Muscle of leg (tissue), 11 donors: ENCODE data around the gene MEGF11. TPM values are rescaled to one million over a fixed set of nuclear protein-coding genes. Genes with fewer than 3 reads are reported as not detected.
"Not testable (repeated sequence)": the region's sequence is repeated elsewhere in the genome, so short reads cannot be mapped to it uniquely, and the experiment has no call there.

ENCODE experiments used
- DNase-seq: peaks from one replicate; pipeline ENCODE4 v3.0.0; 2013
- H3K27ac ChIP-seq: one replicate; pipeline ENCODE4 v1.5.1; 2013; ENCODE audit warnings: mild to moderate bottlenecking, low read length, control low read depth
- H3K27me3 ChIP-seq: one replicate; pipeline ENCODE4 v1.6.1; 2013; ENCODE audit warnings: low read length; ENCODE audit not compliant: control insufficient read depth, insufficient read depth
- H3K36me3 ChIP-seq: one replicate; pipeline ENCODE4 v1.6.1; 2013; ENCODE audit warnings: low read length; ENCODE audit not compliant: control insufficient read depth, insufficient read depth
- H3K4me1 ChIP-seq: one replicate; pipeline ENCODE4 v1.6.1; 2013; ENCODE audit warnings: low read length; ENCODE audit not compliant: control insufficient read depth, insufficient read depth
- H3K4me3 ChIP-seq: one replicate; pipeline ENCODE4 v1.5.1; 2013; ENCODE audit warnings: low read length, control low read depth
- H3K9me3 ChIP-seq: replicated peaks from 2 replicates; pipeline ENCODE4 v1.6.1; 2013; ENCODE audit warnings: low read depth, low read length; ENCODE audit not compliant: control insufficient read depth
- WGBS: methylation state at CpG from one replicate; pipeline ENCODE4 v1.1.5; 2013; ENCODE audit warnings: missing lambda C conversion rate; ENCODE audit not compliant: insufficient coverage; 5-methylcytosine and 5-hydroxymethylcytosine counted together
- polyA plus RNA-seq, 8 donors: library from polyadenylated mRNA; unstranded; fragments of 120-200 nt; gene quantifications; one replicate each; pipeline versions ENCODE4 v1.2.1 to v1.2.3, GENCODE V29; 2013; ENCODE audit warnings: inconsistent platforms in 1 of 8, low replicate concordance in 1 of 8; ENCODE audit not compliant: insufficient read length in 8 of 8, insufficient read depth in 1 of 8
- total RNA-seq: library from RNA; stranded (reverse); fragments of 120-200 nt; gene quantifications from one replicate; pipeline ENCODE4 v1.2.4, GENCODE V29; 2013

MEGF11 gene
- total and polyA plus RNA-seq, 9 donors: 0.13 to 0.68 (median 0.31) TPM

- Histone ChIP-seq H3K4me1 (peaks cover 22% of the 10 kb centered on the region), H3K36me3 (no peaks in the 10 kb centered on the region), H3K27ac (no peak overlapping the region), H3K4me3 (peak overlapping the region; percentile 39), H3K27me3 (peaks cover 81% of the 10 kb centered on the region), H3K9me3 (no peaks in the 10 kb centered on the region)
- 12% methylated on average over 21 of the region's 36 CpGs for WGBS
- DNase-seq: no peak
Measured at GRCh38 chr15:66254089-66254950, 770 bp upstream of the MEGF11 start.

- H3K9me3 ChIP-seq: no peaks in the 10 kb centered on the region
- H3K4me3 ChIP-seq: peak overlapping the region; percentile 42
- H3K27me3 ChIP-seq: peaks cover 79% of the 10 kb centered on the region
- under 1% methylated on average over 49 of the region's 64 CpGs for WGBS
- DNase-seq: peak; percentile 26
- H3K4me1 ChIP-seq: peaks cover 22% of the 10 kb centered on the region
- H3K27ac ChIP-seq: no peak overlapping the region
- H3K36me3 ChIP-seq: no peaks in the 10 kb centered on the region
Measured at GRCh38 chr15:66252685-66253417, 699 bp downstream of the MEGF11 start.

- Histone ChIP-seq H3K27ac (no peak overlapping the region), H3K9me3 (no peaks in the 10 kb centered on the region), H3K4me1 (peaks cover 22% of the 10 kb centered on the region), H3K27me3 (peaks cover 76% of the 10 kb centered on the region), H3K4me3 (peak overlapping the region; percentile 42), H3K36me3 (no peaks in the 10 kb centered on the region)
- peak; percentile 57 for DNase-seq
- WGBS: 0% methylated on average over 29 of the region's 72 CpGs
Measured at GRCh38 chr15:66251790-66252684, 1.5 kb downstream of the MEGF11 start.

GRCh38 chr15:66251065-66251789, 2.3 kb downstream of the MEGF11 start:
- H3K4me1 ChIP-seq: peaks cover 22% of the 10 kb centered on the region
- no peaks in the 10 kb centered on the region for H3K9me3 ChIP-seq
- no peak overlapping the region for H3K27ac ChIP-seq
- 40% methylated on average over 6 of the region's 10 CpGs for whole genome bisulfite sequencing
- H3K27me3 ChIP-seq: peaks cover 69% of the 10 kb centered on the region
- no peaks in the 10 kb centered on the region for H3K36me3 ChIP-seq
- H3K4me3 ChIP-seq: no peak overlapping the region
- DNase-seq: no peak

GRCh38 chr15:66249605-66250174, 3.9 kb downstream of the MEGF11 start:
- H3K36me3 ChIP-seq: no peaks in the 10 kb centered on the region
- DNase-seq: no peak
- H3K9me3 ChIP-seq: no peaks in the 10 kb centered on the region
- 80% methylated on average over 1 of the region's 2 CpGs for WGBS
- peaks cover 65% of the 10 kb centered on the region for H3K27me3 ChIP-seq
- no peak overlapping the region for H3K4me3 ChIP-seq
- no peak overlapping the region for H3K27ac ChIP-seq
- H3K4me1 ChIP-seq: peaks cover 22% of the 10 kb centered on the region

- Histone ChIP-seq H3K27ac (no peak overlapping the region), H3K4me3 (no peak overlapping the region), H3K36me3 (no peaks in the 10 kb centered on the region), H3K27me3 (peaks cover 40% of the 10 kb centered on the region), H3K4me1 (peaks cover 4% of the 10 kb centered on the region), H3K9me3 (no peaks in the 10 kb centered on the region)
- no peak for DNase-seq
- WGBS: no CpG with 5 or more reads among the region's 1 CpG
Measured at GRCh38 chr15:66246937-66247336, 6.6 kb downstream of the MEGF11 start.

- H3K36me3 ChIP-seq, H3K4me1 ChIP-seq, H3K27ac ChIP-seq, H3K9me3 ChIP-seq, DNase-seq, H3K4me3 ChIP-seq: not testable (repeated sequence)
- WGBS: no CpG with 5 or more reads among the region's 5 CpGs
- peaks cover 29% of the 10 kb centered on the region for H3K27me3 ChIP-seq
Measured at GRCh38 chr15:66245832-66246231, 7.7 kb downstream of the MEGF11 start.

GRCh38 chr15:66241908-66242285, 11.7 kb downstream of the MEGF11 start:
- Histone ChIP-seq H3K9me3 (no peaks in the 10 kb centered on the region), H3K27me3 (peaks cover 23% of the 10 kb centered on the region), H3K36me3 (no peaks in the 10 kb centered on the region), H3K4me1 (no peaks in the 10 kb centered on the region), H3K4me3 (no peak overlapping the region), H3K27ac (no peak overlapping the region)
- no CpG with 5 or more reads among the region's 1 CpG for WGBS
- no peak for DNase-seq
